H1 (cell line): ENCODE results near the gene CDRT4. TPM values are rescaled to one million over a fixed set of nuclear protein-coding genes. Genes with fewer than 3 reads are reported as not detected.

Experiments used
- CTCF ChIA-PET: fragments of 300-600 bp; sonication (Branson Sonifier 250); formaldehyde crosslinking; loops from one replicate; lab custom pipeline; 2021; ENCODE audit not compliant: partially characterized antibody; lab: Charles Lee
- POLR2A ChIA-PET: fragments of 300-600 bp; sonication (Branson Sonifier 250); formaldehyde crosslinking; loops from one replicate; lab custom pipeline; 2021; ENCODE audit warnings: inconsistent platforms; ENCODE audit not compliant: partially characterized antibody; lab: Charles Lee
- DNase-seq, 2 experiments: peaks; one replicate each; pipeline versions ENCODE4 v3.0.0 to v3.0.0-alpha.2; 2010 to 2022; ENCODE audit warnings: low spot score in 2 of 2, low read depth in 1 of 2, mixed read lengths in 1 of 2
- FAIRE-seq: peaks from 2 replicates; lab custom pipeline; 2011; peaks lifted over from hg19 to GRCh38; lab: Jason Lieb, UNC
- H2AFZ ChIP-seq: 2 replicates; pipeline ENCODE4 v1.8.1; 2012; ENCODE audit warnings: low read length, inconsistent platforms
- H2AK5ac ChIP-seq: 2 replicates; pipeline ENCODE4 v1.6.1; 2013; ENCODE audit warnings: low read depth, low read length
- H2BK120ac ChIP-seq: replicated peaks from 2 replicates; pipeline ENCODE3; 2013; ENCODE audit warnings: low read depth, low read length, inconsistent platforms
- H2BK12ac ChIP-seq: 2 replicates; pipeline ENCODE4 v1.6.1; 2013; ENCODE audit warnings: low read depth, low read length
- H2BK15ac ChIP-seq: 2 replicates; pipeline ENCODE4 v1.6.1; 2013; ENCODE audit warnings: low read length
- H2BK20ac ChIP-seq: 2 replicates; pipeline ENCODE4 v1.6.1; 2013; ENCODE audit warnings: low read length
- H2BK5ac ChIP-seq: 2 replicates; pipeline ENCODE4 v1.6.1; 2013; ENCODE audit warnings: low read depth, low read length
- H3K14ac ChIP-seq: 2 replicates; pipeline ENCODE4 v1.6.1; 2013; ENCODE audit warnings: inconsistent platforms; ENCODE audit not compliant: insufficient read length
- H3K18ac ChIP-seq: 2 replicates; pipeline ENCODE4 v1.6.1; 2013; ENCODE audit warnings: low read length; ENCODE audit errors: extremely low read depth
- H3K23ac ChIP-seq: 2 replicates; pipeline ENCODE4 v1.6.1; 2013; ENCODE audit warnings: inconsistent platforms; ENCODE audit not compliant: insufficient read length
- H3K23me2 ChIP-seq: 2 replicates; pipeline ENCODE4 v1.6.1; 2013; ENCODE audit warnings: low read depth, low read length
- H3K27ac ChIP-seq: 2 replicates; pipeline ENCODE4 v1.6.1; 2011; ENCODE audit warnings: low read depth, low read length, inconsistent platforms
- H3K27me3 ChIP-seq, 4 experiments: replicated peaks in 1 of 4; 1 replicate in 1 of 4; 2 replicates in 3 of 4; pipeline versions ENCODE4 v1.6.1 to v1.8.1; 2011 to 2013; ENCODE audit warnings: low read length in 3 of 4, mild to moderate bottlenecking in 3 of 4, inconsistent platforms in 2 of 4, mixed read lengths in 2 of 4, moderate library complexity in 1 of 4; ENCODE audit not compliant: control insufficient read depth in 3 of 4, insufficient read depth in 3 of 4; ENCODE audit errors: extremely low read depth in 1 of 4
- H3K36me3 ChIP-seq, 4 experiments: 2 replicates each; pipeline versions ENCODE4 v1.6.1 to v1.8.1; 2011 to 2013; ENCODE audit warnings: mild to moderate bottlenecking in 4 of 4, low read length in 3 of 4, moderate library complexity in 2 of 4, control low read depth in 1 of 4, inconsistent platforms in 1 of 4; ENCODE audit not compliant: insufficient read depth in 4 of 4, control insufficient read depth in 2 of 4
- H3K4ac ChIP-seq: replicated peaks from 2 replicates; pipeline ENCODE3; 2013; ENCODE audit warnings: low read length, low read depth, mixed read lengths, inconsistent platforms; ENCODE audit not compliant: insufficient read length
- H3K4me1 ChIP-seq, 4 experiments: replicated peaks in 1 of 4; 1 replicate in 1 of 4; 2 replicates in 3 of 4; pipeline versions ENCODE4 v1.6.1 to v1.8.1; 2011 to 2013; ENCODE audit warnings: low read length in 3 of 4, inconsistent platforms in 2 of 4, mixed read lengths in 1 of 4; ENCODE audit not compliant: insufficient read depth in 4 of 4, control insufficient read depth in 3 of 4
- H3K4me2 ChIP-seq, 2 experiments: 2 replicates each; pipeline versions ENCODE4 v1.6.1 to v1.8.1; 2011 to 2013; ENCODE audit warnings: low read depth in 2 of 2, low read length in 2 of 2, control low read depth in 1 of 2, inconsistent platforms in 1 of 2, mild to moderate bottlenecking in 1 of 2; ENCODE audit not compliant: insufficient read depth in 1 of 2
- H3K4me3 ChIP-seq, 4 experiments: fragments of 200-600, 300-600 bp in 1 of 4; sonication (generic), shearing (Covaris generic), sonication (Bioruptor Twin) in 1 of 4; 2 replicates each; pipeline versions ENCODE4 v1.5.1 to v1.8.1; 2011 to 2016; ENCODE audit warnings: low read length in 4 of 4, low read depth in 3 of 4, control low read depth in 2 of 4, inconsistent platforms in 2 of 4, mild to moderate bottlenecking in 2 of 4, mixed read lengths in 1 of 4, moderate library complexity in 1 of 4; ENCODE audit not compliant: insufficient read depth in 2 of 4; ENCODE audit errors: extremely low read depth in 1 of 4
- H3K56ac ChIP-seq: replicated peaks from 2 replicates; pipeline ENCODE3; 2013; ENCODE audit warnings: low read depth, mild to moderate bottlenecking, mixed read lengths, low read length, inconsistent platforms; ENCODE audit not compliant: insufficient read length
- H3K79me1 ChIP-seq: 2 replicates; pipeline ENCODE4 v1.6.1; 2013; ENCODE audit warnings: low read depth, low read length, control low read depth
- H3K79me2 ChIP-seq, 2 experiments: 2 replicates each; pipeline versions ENCODE4 v1.6.1 to v1.8.1; 2012 to 2013; ENCODE audit warnings: low read length in 2 of 2, mild to moderate bottlenecking in 2 of 2, inconsistent platforms in 1 of 2; ENCODE audit not compliant: insufficient read depth in 2 of 2, control insufficient read depth in 1 of 2
- H3K9ac ChIP-seq, 4 experiments: replicated peaks in 1 of 4; 1 replicate in 1 of 4; 2 replicates in 3 of 4; pipeline versions ENCODE4 v1.6.1 to v1.8.1; 2011 to 2013; ENCODE audit warnings: low read depth in 3 of 4, low read length in 3 of 4, control low read depth in 2 of 4, mild to moderate bottlenecking in 2 of 4, moderate library complexity in 2 of 4, inconsistent platforms in 1 of 4; ENCODE audit errors: extremely low read depth in 1 of 4
- H3K9me3 ChIP-seq, 2 experiments: 2 replicates each; pipeline versions ENCODE4 v1.6.1 to v1.8.1; 2012 to 2013; ENCODE audit warnings: mild to moderate bottlenecking in 2 of 2, moderate library complexity in 2 of 2, control low read depth in 1 of 2, inconsistent platforms in 1 of 2, low read depth in 1 of 2, low read length in 1 of 2, mixed read lengths in 1 of 2; ENCODE audit not compliant: insufficient read depth in 2 of 2
- H4K20me1 ChIP-seq, 2 experiments: replicated peaks in 1 of 2; 2 replicates each; pipeline versions ENCODE3 to v1.8.1; 2011 to 2013; ENCODE audit warnings: inconsistent platforms in 2 of 2, low read length in 2 of 2, mild to moderate bottlenecking in 1 of 2; ENCODE audit not compliant: insufficient read depth in 2 of 2, control insufficient read depth in 1 of 2
- H4K5ac ChIP-seq: 2 replicates; pipeline ENCODE4 v1.6.1; 2013; ENCODE audit warnings: low read length, low read depth, mixed read lengths, inconsistent platforms; ENCODE audit not compliant: insufficient read length
- H4K8ac ChIP-seq: 2 replicates; pipeline ENCODE4 v1.8.0; 2013; ENCODE audit warnings: mild to moderate bottlenecking, moderate library complexity, low read length, inconsistent platforms; ENCODE audit not compliant: insufficient read depth; ENCODE audit errors: extremely low read depth
- H4K91ac ChIP-seq: replicated peaks from 2 replicates; pipeline ENCODE3; 2013; ENCODE audit warnings: low read length, mixed read lengths, inconsistent platforms; ENCODE audit not compliant: insufficient read length
- CHD2 ChIP-seq: IDR thresholded peaks from 2 replicates; pipeline ENCODE4 v1.6.1; 2012; ENCODE audit warnings: low read length, improper control_type of control experiment
- CREB1 ChIP-seq: IDR thresholded peaks from 2 replicates; pipeline ENCODE4 v1.6.1; 2012; ENCODE audit warnings: inconsistent platforms
- CTBP2 ChIP-seq: IDR thresholded peaks from 2 replicates; pipeline ENCODE4 v1.7.0; 2011; ENCODE audit warnings: borderline replicate concordance, mild to moderate bottlenecking, moderate library complexity, mixed read lengths, low read length; ENCODE audit not compliant: insufficient read depth, insufficient read length
- E2F6 ChIP-seq: IDR thresholded peaks from 2 replicates; pipeline ENCODE4 v1.6.1; 2012; ENCODE audit warnings: inconsistent platforms
- EGR1 ChIP-seq: IDR thresholded peaks from 2 replicates; pipeline ENCODE4 v1.6.1; 2011; ENCODE audit warnings: low read depth, low read length, borderline replicate concordance
- JUN ChIP-seq: IDR thresholded peaks from 2 replicates; pipeline ENCODE4 v1.6.1; 2011; ENCODE audit warnings: low read depth, mild to moderate bottlenecking, improper control_type of control experiment, low read length
- KDM1A ChIP-seq: fragments of 200-600, 300-600 bp; sonication (generic); IDR thresholded peaks from 2 replicates; pipeline ENCODE4 v1.7.1; 2016; ENCODE audit warnings: mild to moderate bottlenecking, low read length, borderline replicate concordance
- MAX ChIP-seq: IDR thresholded peaks from 2 replicates; pipeline ENCODE4 v1.6.1; 2012; ENCODE audit warnings: inconsistent platforms
- RFX5 ChIP-seq: IDR thresholded peaks from 2 replicates; pipeline ENCODE4 v1.6.1; 2011; ENCODE audit warnings: low read depth, low read length, improper control_type of control experiment, borderline replicate concordance
- SP1 ChIP-seq: IDR thresholded peaks from 2 replicates; pipeline ENCODE4 v1.6.1; 2011; ENCODE audit warnings: low read depth, low read length
- SUZ12 ChIP-seq: fragments of 200-600 bp; sonication (generic); IDR thresholded peaks from 2 replicates; pipeline ENCODE4 v1.6.1; 2012; ENCODE audit warnings: mild to moderate bottlenecking, inconsistent platforms, low read length, moderate library complexity, mixed read lengths
- TCF12 ChIP-seq: IDR thresholded peaks from 2 replicates; pipeline ENCODE4 v1.6.1; 2011; ENCODE audit warnings: low read depth, mild to moderate bottlenecking, low read length
- WGBS, 2 experiments: shearing (Covaris generic) in 1 of 2; methylation state at CpG; one replicate each; pipeline versions ENCODE4 v1.1.6 to v1.1.7; 2013 to 2015; ENCODE audit warnings: low lambda C conversion rate in 2 of 2, mixed read lengths in 2 of 2, inconsistent platforms in 1 of 2, low coverage in 1 of 2, missing lambda C conversion rate in 1 of 2; ENCODE audit not compliant: insufficient replicate concordance in 2 of 2, insufficient coverage in 1 of 2, insufficient read length in 1 of 2; ENCODE audit errors: extremely low coverage in 1 of 2, missing lambda C conversion rate in 1 of 2; 5-methylcytosine and 5-hydroxymethylcytosine counted together
- polyA plus RNA-seq, 7 experiments: library from polyadenylated mRNA; depleted of rRNA in 3 of 7; stranded (reverse) in 5 of 7; unstranded in 2 of 7; fragments of >200 nt in 5 of 7; fragments of 200-250 nt in 2 of 7; gene quantifications; 1 replicate in 5 of 7; 2 replicates in 1 of 7; 4 replicates in 1 of 7; pipeline versions ENCODE4 v1.2.1 to v1.2.3, GENCODE V29; 2011 to 2013; ENCODE audit warnings: missing spikeins in 2 of 7, mixed read lengths in 2 of 7
- total RNA-seq: library from RNA; stranded (reverse); fragmentation: NEBNext Ultra II Directional; extraction: Animal tissue kit (Norgen Biotek cat#: 25700); gene quantifications from 2 replicates; pipeline ENCODE4 v1.2.1, GENCODE V29; 2021

Gene CDRT4
- total and polyA plus RNA-seq, 2 of the 8 experiments (the other 6 are each of a cell fraction or from before 2014, with no cell fraction given) = 2.6 to 5.6 TPM

GRCh38 chr17:15454346-15454745 lies 13.1 kb downstream of the CDRT4 start:
- WGBS, 2 experiments = 82% methylated on average over 5 of the region's 5 CpGs; no CpG with 5 or more reads in 1 of the 2 experiments
- peaks cover 3% of the 10 kb centered on the region in 2 experiments; a peak in 1 of 4 replicates for H3K9me3 ChIP-seq
- no peak overlapping the region for H2BK15ac ChIP-seq
- TF ChIP-seq MAX = no peak
- TF ChIP-seq EGR1 = no peak
- TF ChIP-seq SUZ12 = no peak
- TF ChIP-seq CHD2 = no peak
- no peak for TF ChIP-seq KDM1A
- TF ChIP-seq SP1 = no peak
- TF ChIP-seq CTBP2 = no peak
- no peak for TF ChIP-seq RFX5
- no peak for TF ChIP-seq CREB1
- TF ChIP-seq JUN = no peak
- no peak for TF ChIP-seq E2F6
- no peak for TF ChIP-seq TCF12

More at GRCh38 chr17:15454346-15454745, 13.1 kb downstream of the CDRT4 start:
- no peak overlapping the region for H3K18ac ChIP-seq
- no peak overlapping the region for H2BK5ac ChIP-seq
- H3K14ac ChIP-seq = no peak overlapping the region
- no peaks in the 10 kb centered on the region for H4K20me1 ChIP-seq
- no peak overlapping the region for H4K91ac ChIP-seq
- DNase-seq (no peak), FAIRE-seq (no peak)
- H3K23ac ChIP-seq = no peak overlapping the region
- no peaks in the 10 kb centered on the region for H3K27me3 ChIP-seq
- CTCF ChIA-PET = interaction anchor here (0.7 to 3.6 kb wide), 7 partner anchors 8 to 206 kb away, joined by 3 to 26 read pairs (median 3); no protein-coding TSS in a partner anchor
- no peak overlapping the region for H3K4ac ChIP-seq
- H3K36me3 ChIP-seq = peaks cover 0 to 6% (median 1%) of the 10 kb centered on the region in 4 experiments; a peak in 5 of 8 replicates
- POLR2A ChIA-PET = no interaction called here
- no peak overlapping the region for H4K8ac ChIP-seq
- H3K79me1 ChIP-seq = no peaks in the 10 kb centered on the region; the same call in 1 of the 2 replicates
- H2AFZ ChIP-seq = no peak overlapping the region
- no peak overlapping the region for H2BK12ac ChIP-seq
- no peak overlapping the region for H4K5ac ChIP-seq
- H3K23me2 ChIP-seq = no peaks in the 10 kb centered on the region
- H3K4me2 ChIP-seq = no peak overlapping the region
- no peak overlapping the region for H2BK20ac ChIP-seq
- H3K27ac ChIP-seq = no peak overlapping the region
- no peak overlapping the region for H3K9ac ChIP-seq
- H3K4me3 ChIP-seq = no peak overlapping the region
- no peaks in the 10 kb centered on the region for H3K4me1 ChIP-seq
- no peak overlapping the region for H2BK120ac ChIP-seq
- H3K79me2 ChIP-seq = no peaks in the 10 kb centered on the region
- no peak overlapping the region for H3K56ac ChIP-seq
- H2AK5ac ChIP-seq = no peak overlapping the region
